Heart right ventricle (tissue), 16 donors: Measurements from ENCODE around the gene TNRC6B. TPM values are rescaled to one million over a fixed set of nuclear protein-coding genes. Genes with fewer than 3 reads are reported as not detected.
A peak's percentile ranks its signal among the peaks of the same experiment; 100 is the strongest.

Source experiments
- ATAC-seq, 8 donors: fragments of 200-7000 bp; cut with Tn5 transposase; one replicate each; pipeline ENCODE4 v1.9.1; 2020; ENCODE audit warnings: mild to moderate bottlenecking in 8 of 8, moderate library complexity in 8 of 8, moderate number of reproducible peaks in 1 of 8
- DNase-seq, 2 donors: peaks; one replicate each; pipeline ENCODE4 v3.0.0-alpha.2; 2020
- H3K27ac ChIP-seq, 10 donors: fragments of 200-600 bp; sonication (generic) in 2 of 10; one replicate each; pipeline versions ENCODE4 v1.5.0 to v1.8.0; 2020 to 2022; ENCODE audit warnings: mild to moderate bottlenecking in 3 of 10
- H3K27me3 ChIP-seq, 7 donors: fragments of 200-600 bp; one replicate each; pipeline ENCODE4 v1.8.0; 2021 to 2022; ENCODE audit warnings: mild to moderate bottlenecking in 2 of 7
- H3K36me3 ChIP-seq, 9 donors: fragments of 200-600 bp; sonication (generic) in 1 of 9; one replicate each; pipeline versions ENCODE4 v1.5.0 to v1.8.0; 2020 to 2022; ENCODE audit warnings: mild to moderate bottlenecking in 2 of 9
- H3K4me1 ChIP-seq, 9 donors: fragments of 200-600 bp; sonication (generic) in 1 of 9; one replicate each; pipeline versions ENCODE4 v1.5.0 to v1.8.0; 2020 to 2022; ENCODE audit warnings: mild to moderate bottlenecking in 4 of 9
- H3K4me3 ChIP-seq, 10 donors: fragments of 200-600 bp; sonication (generic) in 2 of 10; one replicate each; pipeline versions ENCODE4 v1.5.0 to v1.8.0; 2020 to 2022; ENCODE audit warnings: mild to moderate bottlenecking in 7 of 10, moderate library complexity in 2 of 10
- H3K9me3 ChIP-seq, 11 donors: fragments of 200-600 bp in 10 of 11; sonication (generic) in 2 of 11; one replicate each; pipeline versions ENCODE4 v1.5.0 to v1.8.0; 2013 to 2022; ENCODE audit warnings: mild to moderate bottlenecking in 2 of 11, control low read depth in 1 of 11, moderate library complexity in 1 of 11
- CTCF ChIP-seq, 9 donors: fragments of 200-600 bp; sonication (generic) in 2 of 9; IDR thresholded peaks; one replicate each; pipeline versions ENCODE4 v1.5.0 to v1.8.0; 2021 to 2022; ENCODE audit warnings: antibody characterized with exemption in 9 of 9, mild to moderate bottlenecking in 5 of 9, moderate library complexity in 1 of 9
- WGBS, 2 donors: extraction: QIAGEN DNeasy Blood & Tissue Kit; methylation state at CpG; one replicate each; pipeline ENCODE4 v1.1.7; 2013; ENCODE audit warnings: inconsistent platforms in 1 of 2; 5-methylcytosine and 5-hydroxymethylcytosine counted together
- intact Hi-C, 10 donors: fragments of 100-400 bp; cut with DNase I; formaldehyde crosslinking; loops; one replicate each; pipeline versions ENCODE4 v1.11.1 to v1.14.2; 2022
- polyA plus RNA-seq, 2 donors: library from polyadenylated mRNA; stranded (reverse); fragments of 200-250 nt; gene quantifications; one replicate each; pipeline ENCODE4 v1.2.3, GENCODE V29; 2013
- total RNA-seq, 10 donors: library from RNA; stranded (reverse); fragmentation: NEBNext Ultra II Directional in 3 of 10; extraction: Animal tissue kit (Norgen Biotek cat#: 25700) in 3 of 10; gene quantifications; one replicate each; pipeline versions ENCODE4 v1.2.1 to v1.2.4, GENCODE V29; 2021 to 2023
- donor health status: Arrhythmogenic right ventricular cardiomyopathy.
- donor health status: ischemic (EF 13 %, LVEDD 7.1; RV severe dilation, severe dysfunction).
- donor health status: healthy with polysubstance abuse.
- donor health status: DM: no; HTN: yes; CAD: no.
- donor health status: DM: no; HTN: no; CAD: no.
- donor health status: ischemic (EF 25% LVEDD 6.9; RV normal size, moderate dysfunction).
- donor health status: ischemic (EF 25% LVEDD 5.7; RV mildly dilated, moderate dysfunction).
- donor health status: healthy.
- donor health status: DM: yes; HTN: yes; CAD: no.
- donor health status: Ischemic cardiomyopathy.
- donor health status: ischemic (EF 35%, LVEDD 5.7; RV mildly dilated, moderate dysfunction).
- donor health status: nonischemic (EF 11% LVEDD 7.7; RV severe dilation, severe dysfunction).
- donor health status: DM: yes; HTN: yes; CAD: no.
- donor health status: PGD.
- donor health status: ischemic (EF 29% LVEDD 5.4; RV normal size, mild dysfunction).
- donor health status: nonischemic (EF 23%, LVEDD 6.1; RV moderate dilation, normal function).

Gene TNRC6B
- total and polyA plus RNA-seq, 12 donors = 1.7 to 62.5 (median 53.9) TPM

GRCh38 chr22:40251106-40251505 is 73.4 kb downstream of the TNRC6B start:
- peaks cover 0 to 24% (median 0%) of the 10 kb centered on the region in 9 donors for H3K4me1 ChIP-seq
- no peak overlapping the region for H3K27ac ChIP-seq
- 98 to 99% methylated on average over 4 of the region's 4 CpGs for WGBS, 2 donors
- no peak for ATAC-seq
- no peak overlapping the region for H3K4me3 ChIP-seq
- intact Hi-C loops = no loop called here
- H3K9me3 ChIP-seq = no peaks in the 10 kb centered on the region
- peaks cover 0 to 60% (median 0%) of the 10 kb centered on the region in 9 donors for H3K36me3 ChIP-seq
- no peak for TF ChIP-seq CTCF (IDR thresholded peaks at IDR 0.05)
- no peak for DNase-seq
- H3K27me3 ChIP-seq = no peaks in the 10 kb centered on the region

GRCh38 chr22:40252146-40252545 is 74.4 kb downstream of the TNRC6B start:
- 88% methylated on average over 2 of the region's 2 CpGs for WGBS, 2 donors
- no peak for DNase-seq
- Histone ChIP-seq H3K4me1 (peaks cover 0 to 24% (median 0%) of the 10 kb centered on the region in 9 donors), H3K36me3 (peaks cover 0 to 50% (median 0%) of the 10 kb centered on the region in 9 donors), H3K27ac (no peak overlapping the region), H3K27me3 (no peaks in the 10 kb centered on the region), H3K9me3 (no peaks in the 10 kb centered on the region), H3K4me3 (no peak overlapping the region)
- ATAC-seq = no peak
- intact Hi-C loops = no loop called here
- no peak for TF ChIP-seq CTCF (IDR thresholded peaks at IDR 0.05)

GRCh38 chr22:40256516-40256915 is 78.8 kb downstream of the TNRC6B start:
- Histone ChIP-seq H3K4me1 (peaks cover 0 to 34% (median 17%) of the 10 kb centered on the region in 9 donors), H3K9me3 (no peaks in the 10 kb centered on the region), H3K36me3 (peaks cover 0 to 42% (median 7%) of the 10 kb centered on the region in 9 donors), H3K27me3 (no peaks in the 10 kb centered on the region), H3K4me3 (no peak overlapping the region), H3K27ac (peak overlapping the region in 1 of 10 donors; percentile 77)
- 60 to 70% methylated on average over 4 of the region's 4 CpGs for WGBS, 2 donors
- intact Hi-C loops = no loop called here
- ATAC-seq = no peak
- no peak for TF ChIP-seq CTCF (IDR thresholded peaks at IDR 0.05)
- DNase-seq = no peak

- no peak for TF ChIP-seq CTCF (IDR thresholded peaks at IDR 0.05)
- WGBS, 2 donors = 75 to 78% methylated on average over 1 of the region's 1 CpG
Measured at GRCh38 chr22:40258017-40258416, 80.3 kb downstream of the TNRC6B start.

More at GRCh38 chr22:40258017-40258416, 80.3 kb downstream of the TNRC6B start:
- no peaks in the 10 kb centered on the region for H3K27me3 ChIP-seq
- H3K36me3 ChIP-seq = peaks cover 0 to 41% (median 19%) of the 10 kb centered on the region in 9 donors
- H3K27ac ChIP-seq = peak overlapping the region in 3 of 10 donors; percentile 9 to 77 (median 49)
- DNase-seq (no peak), ATAC-seq (no peak)
- no peaks in the 10 kb centered on the region for H3K9me3 ChIP-seq
- peaks cover 0 to 40% (median 19%) of the 10 kb centered on the region in 9 donors for H3K4me1 ChIP-seq
- intact Hi-C loops = no loop called here
- H3K4me3 ChIP-seq = no peak overlapping the region
